NCI-H774 (cell line): Measurements from ENCODE around the gene STIL.

ENCODE experiments used
- DNase-seq: peaks from one replicate; lab custom pipeline; 2025; lab: John Stamatoyannopoulos, UW

STIL gene

DNA sequence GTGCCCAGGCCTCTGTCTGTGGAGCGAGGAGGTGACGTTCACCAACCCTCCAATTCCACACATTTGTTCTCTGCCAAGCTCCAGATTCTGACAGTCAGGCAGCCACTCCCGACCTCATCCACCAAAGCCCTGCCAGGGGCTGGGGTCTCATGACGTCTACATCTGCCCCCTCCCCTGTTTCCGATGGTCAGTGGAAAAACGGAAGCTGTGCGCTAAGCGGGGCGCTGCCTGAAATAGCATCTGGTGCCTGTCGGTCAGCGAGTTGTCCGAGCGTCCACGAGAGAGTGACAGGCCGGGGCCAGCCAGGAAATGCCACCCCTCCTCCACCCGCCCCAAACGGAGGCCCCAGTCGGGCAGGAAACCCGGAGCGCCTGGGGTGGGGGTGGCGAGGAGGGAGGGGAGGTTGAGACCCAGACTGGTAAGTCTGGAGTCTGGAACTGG, 78.7 kb downstream of the STIL start:
- DNase-seq: no peak

DNA sequence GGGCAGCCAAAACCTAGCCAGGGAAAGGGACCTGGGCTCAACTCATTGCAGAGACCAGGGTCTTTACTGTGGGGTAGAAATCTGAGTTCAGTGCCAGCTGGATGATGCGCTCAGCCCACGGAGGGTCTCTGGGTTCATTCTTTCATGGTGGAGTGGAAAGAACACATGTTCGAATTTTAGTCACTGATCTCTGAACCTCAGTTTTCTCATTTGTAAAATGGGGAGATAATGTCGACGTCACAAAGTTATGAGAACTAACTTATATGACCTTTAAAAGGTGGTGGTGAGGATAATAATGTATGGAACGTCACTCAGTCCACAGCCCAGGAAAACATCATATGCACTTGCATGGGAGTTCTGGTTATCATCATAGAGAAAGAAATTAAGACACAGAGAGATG, 80.8 kb downstream of the STIL start:
- DNase-seq: no peak

GRCh38 chr1:47232187-47232874, 81.6 kb downstream of the STIL start, which contains the start of gene TAL1:
Gene TAL1 (minus strand): TSS chr1:47232225. CDS start chr1:47225888, 6,337 bp downstream.
- no peak for DNase-seq

DNA sequence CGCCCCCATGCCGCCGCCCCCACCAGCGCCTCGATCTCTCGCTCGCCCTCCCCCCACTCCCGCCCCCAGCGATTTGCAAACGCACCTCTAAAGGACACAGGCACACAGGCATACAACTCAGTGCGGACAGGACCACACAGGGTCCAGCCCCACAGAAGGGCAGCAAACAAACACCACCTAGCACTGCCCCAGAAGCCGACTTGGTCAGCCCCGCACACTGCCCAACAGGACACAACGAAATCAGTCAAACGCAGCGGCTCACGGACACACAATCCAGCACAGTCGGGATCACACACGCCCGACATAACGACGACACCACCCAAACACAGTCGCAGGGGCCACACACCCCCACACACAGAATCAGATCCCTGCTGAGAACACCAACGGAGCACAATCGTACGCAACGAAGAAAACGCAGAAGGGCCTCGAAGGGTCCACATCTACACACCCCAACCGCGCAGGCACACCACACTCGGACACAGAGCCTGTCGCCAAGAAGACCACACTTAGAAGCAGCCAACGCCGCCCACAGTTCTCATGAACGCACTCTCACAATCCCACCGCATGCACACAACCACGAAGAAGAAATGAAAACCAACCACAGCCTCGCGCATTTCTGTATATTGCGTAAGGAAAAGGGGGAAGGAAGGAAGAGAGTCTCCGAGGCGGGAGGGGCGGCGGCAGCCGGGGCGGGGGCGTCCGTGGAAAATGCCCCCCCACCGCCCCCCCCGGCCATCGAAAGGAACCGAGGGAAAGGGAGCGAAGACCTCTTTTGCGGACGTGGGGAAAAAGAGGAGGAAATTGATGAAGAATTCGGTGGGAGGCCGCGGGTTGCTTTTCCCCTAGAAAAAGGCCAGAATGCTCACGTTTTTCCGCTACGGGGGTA, 82.4 kb downstream of the STIL start:
- DNase-seq: no peak

- no peak for DNase-seq
Observed at GRCh38 chr1:47230692-47231300, 83.2 kb downstream of the STIL start.

GRCh38 chr1:47229886-47230691, 83.9 kb downstream of the STIL start:
- no peak for DNase-seq

DNA sequence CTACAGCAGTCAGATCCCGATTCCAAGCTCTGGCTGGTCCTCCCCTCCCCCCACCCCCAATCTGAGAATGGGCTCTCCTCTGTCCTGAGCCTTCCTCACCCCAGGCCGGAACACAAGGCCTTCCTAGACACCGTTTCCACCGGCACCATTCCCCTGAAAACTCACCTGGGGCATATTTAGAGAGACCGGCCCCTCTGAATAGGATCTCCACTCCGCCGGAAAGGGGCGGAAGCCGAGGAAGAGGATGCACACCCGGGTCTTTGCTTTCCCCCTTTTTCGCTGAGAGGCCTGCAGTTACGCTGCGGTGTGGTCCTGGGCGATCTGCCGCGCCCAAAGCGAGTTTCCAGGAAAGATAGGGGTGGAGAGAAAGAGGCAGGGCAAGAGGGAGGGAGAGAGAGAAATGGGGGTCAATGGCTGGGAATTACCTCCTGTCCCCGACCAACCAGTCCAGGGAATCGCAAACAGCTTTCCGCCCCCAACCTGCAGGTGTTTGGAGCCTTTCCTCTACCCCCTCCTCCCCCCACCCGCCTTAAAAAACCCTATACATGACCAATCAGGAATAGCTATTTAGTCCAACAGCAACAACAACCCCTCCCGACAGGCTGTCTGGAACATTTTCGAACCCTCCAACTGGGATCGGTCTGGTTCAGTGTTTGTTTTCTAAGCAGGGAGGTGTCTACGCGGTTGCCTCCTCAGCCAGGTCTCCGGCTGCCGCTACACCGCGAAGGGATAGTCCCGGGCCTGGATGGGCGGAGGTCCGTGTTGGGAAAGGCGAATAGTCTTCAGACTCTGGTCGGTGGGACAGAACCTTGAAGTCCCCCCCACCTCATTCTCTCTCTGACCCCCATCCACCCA, 84.7 kb downstream of the STIL start:
- DNase-seq: no peak

DNA sequence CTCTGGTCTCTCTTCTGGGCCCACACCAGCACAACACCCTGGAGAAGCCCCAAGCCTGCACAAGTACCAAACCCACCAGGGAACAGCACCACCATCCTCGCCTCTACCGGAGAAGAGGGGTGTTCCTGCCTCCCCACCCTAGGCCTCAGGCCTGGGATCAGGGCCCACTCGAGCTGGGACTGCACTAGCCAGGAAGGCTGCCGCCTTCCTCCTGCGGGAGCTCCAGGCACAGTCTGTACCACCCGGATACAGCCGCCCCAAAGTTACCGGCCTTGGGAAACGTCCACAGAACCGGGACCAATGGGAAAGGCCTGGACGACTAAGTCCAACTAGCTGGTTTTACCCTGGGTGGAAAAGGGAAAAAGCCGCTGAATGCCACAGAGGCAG, 85.3 kb downstream of the STIL start:
- DNase-seq: no peak

- no peak for DNase-seq
Observed at GRCh38 chr1:47227341-47228232, 86.4 kb downstream of the STIL start.

DNA sequence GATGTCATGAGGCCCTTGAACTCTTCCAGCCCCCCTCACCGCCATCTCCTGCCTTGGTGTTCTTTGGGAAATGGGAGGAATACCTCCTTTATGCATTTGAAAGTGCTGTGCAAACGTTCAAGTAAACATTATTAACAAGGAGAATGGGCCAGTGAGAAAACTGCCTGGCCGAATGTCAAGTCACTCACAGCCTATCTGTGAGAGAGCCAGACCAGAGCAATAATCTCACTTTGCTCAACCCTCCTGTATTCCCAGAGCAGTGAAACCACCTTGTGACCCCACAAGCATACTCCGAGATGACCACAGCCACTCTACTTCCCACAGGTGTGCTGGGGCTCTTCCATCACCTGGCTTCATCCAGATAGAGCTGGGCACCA, 87.1 kb downstream of the STIL start:
- DNase-seq: no peak

- DNase-seq: no peak
Observed at GRCh38 chr1:47226121-47226838, 87.7 kb downstream of the STIL start.

GRCh38 chr1:47225430-47226100, 88.4 kb downstream of the STIL start:
- DNase-seq: no peak

DNA sequence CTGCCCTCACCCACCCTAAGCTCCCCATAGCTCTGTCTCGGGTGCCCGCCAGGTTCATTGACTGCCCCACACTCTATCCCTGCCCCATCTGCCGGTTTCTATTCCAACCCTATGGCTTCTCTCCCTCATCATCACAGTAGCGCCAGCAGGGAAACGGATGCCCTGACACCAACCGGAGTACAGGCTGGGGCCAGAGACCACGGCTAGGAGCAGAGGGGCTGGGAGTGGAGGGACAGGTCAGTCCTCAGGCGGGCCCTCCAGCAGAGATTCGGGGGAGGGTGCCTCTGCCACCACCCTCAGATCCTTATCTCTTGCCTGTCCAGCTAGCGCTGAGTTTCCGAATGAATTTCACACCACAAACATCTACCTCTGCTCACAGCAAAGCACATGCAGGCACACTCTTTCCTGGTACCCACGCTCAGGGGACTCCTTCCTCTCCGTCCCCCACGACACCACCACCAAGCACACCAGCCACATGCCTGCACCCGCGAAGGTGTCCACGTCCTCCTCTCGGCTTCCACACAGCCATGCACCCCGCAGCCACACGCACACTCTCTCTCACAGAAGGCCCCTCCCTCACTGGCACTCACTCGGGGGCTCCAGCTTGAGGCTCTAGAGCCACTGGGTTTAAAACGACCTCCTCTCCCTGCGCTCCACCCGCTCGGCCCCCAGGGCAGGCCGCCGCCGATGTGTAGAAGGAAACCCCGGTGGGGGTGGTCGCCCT, 89.1 kb downstream of the STIL start:
- DNase-seq: no peak

GRCh38 chr1:47223921-47224675, 89.8 kb downstream of the STIL start:
- DNase-seq: no peak

DNA sequence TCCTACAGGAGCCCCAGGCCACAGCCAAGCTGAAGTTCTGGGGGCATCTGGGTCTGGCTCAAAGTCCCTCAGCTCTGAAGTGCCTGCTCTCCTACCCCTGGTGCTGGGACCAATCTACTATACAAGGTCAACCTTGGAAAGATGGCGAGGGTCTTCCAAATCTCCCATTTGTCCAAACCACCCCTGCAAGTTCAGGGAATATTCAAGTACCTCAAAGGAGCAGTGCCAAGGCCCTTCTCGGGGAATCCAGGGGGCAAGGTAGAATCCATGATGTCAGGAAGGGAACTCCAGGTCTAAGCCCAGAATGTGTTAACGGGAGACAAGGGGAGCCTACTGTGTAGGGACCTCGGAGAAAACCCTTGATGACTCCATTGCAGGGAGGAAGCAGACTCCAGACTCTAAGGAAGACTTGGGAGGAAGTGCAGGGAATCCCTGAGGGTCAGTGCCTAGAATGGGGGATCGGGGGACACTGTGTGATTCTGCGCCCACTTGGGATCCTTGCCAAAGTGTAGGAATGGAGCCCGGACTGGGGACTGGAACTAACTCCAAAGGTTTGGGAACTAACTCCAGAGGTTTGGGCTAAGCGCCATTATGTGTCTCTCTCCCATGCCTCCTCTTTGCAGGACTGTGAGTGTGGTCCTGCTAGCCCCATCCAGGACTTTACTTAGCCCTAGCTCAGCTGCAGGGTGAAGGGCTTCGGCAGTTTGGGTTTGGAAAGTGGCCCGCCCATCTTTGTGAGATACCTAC, 90.6 kb downstream of the STIL start:
- DNase-seq: no peak

- no peak for DNase-seq
Observed at GRCh38 chr1:47222476-47222875, 91.5 kb downstream of the STIL start.
